Neuron (in vitro differentiated cells): Measurements from ENCODE around the gene TEX22.

ENCODE experiments used
- H2AFZ ChIP-seq: one replicate; pipeline ENCODE4 v1.6.1; 2013; ENCODE audit warnings: low read depth, mild to moderate bottlenecking, inconsistent platforms, low read length, moderate library complexity
- H3K27me3 ChIP-seq: one replicate; pipeline ENCODE4 v1.6.1; 2013; ENCODE audit warnings: low read length; ENCODE audit not compliant: insufficient read depth
- H3K36me3 ChIP-seq: one replicate; pipeline ENCODE4 v1.6.1; 2013; ENCODE audit warnings: low read length; ENCODE audit not compliant: insufficient read depth
- H3K4me1 ChIP-seq: one replicate; pipeline ENCODE4 v1.6.1; 2013; ENCODE audit warnings: low read length; ENCODE audit not compliant: insufficient read depth
- H3K4me3 ChIP-seq: 2 replicates; pipeline ENCODE4 v1.5.1; 2013; ENCODE audit warnings: mild to moderate bottlenecking, low read length, moderate library complexity
- H3K9me3 ChIP-seq: one replicate; pipeline ENCODE4 v1.6.1; 2013; ENCODE audit warnings: low read length

TEX22 gene

DNA sequence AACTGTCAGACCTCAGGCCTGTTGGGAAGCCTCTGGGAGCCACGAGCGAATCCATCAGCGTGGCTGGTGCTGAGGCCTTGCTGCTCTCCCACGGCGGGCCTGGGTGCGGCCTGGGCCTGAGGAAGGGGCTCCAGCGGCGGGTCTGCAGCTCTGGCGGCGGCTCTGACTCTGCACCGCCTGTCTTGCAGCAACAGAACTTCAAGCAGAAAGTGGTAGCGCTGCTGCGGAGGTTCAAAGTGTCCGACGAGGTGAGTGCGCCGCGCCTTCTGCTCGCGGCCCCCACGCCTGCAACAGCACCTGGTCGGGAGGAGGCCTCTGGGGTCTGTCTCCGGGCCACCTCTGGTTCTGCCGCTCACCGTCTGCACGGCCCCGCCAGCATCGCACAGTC, 28.7 kb upstream of the TEX22 start:
- Histone ChIP-seq H3K4me1 (no peaks in the 10 kb centered on the region), H3K36me3 (peaks cover 31% of the 10 kb centered on the region), H3K9me3 (peaks cover 3% of the 10 kb centered on the region), H3K4me3 (no peak overlapping the region), H2AFZ (no peak overlapping the region), H3K27me3 (no peaks in the 10 kb centered on the region)

DNA sequence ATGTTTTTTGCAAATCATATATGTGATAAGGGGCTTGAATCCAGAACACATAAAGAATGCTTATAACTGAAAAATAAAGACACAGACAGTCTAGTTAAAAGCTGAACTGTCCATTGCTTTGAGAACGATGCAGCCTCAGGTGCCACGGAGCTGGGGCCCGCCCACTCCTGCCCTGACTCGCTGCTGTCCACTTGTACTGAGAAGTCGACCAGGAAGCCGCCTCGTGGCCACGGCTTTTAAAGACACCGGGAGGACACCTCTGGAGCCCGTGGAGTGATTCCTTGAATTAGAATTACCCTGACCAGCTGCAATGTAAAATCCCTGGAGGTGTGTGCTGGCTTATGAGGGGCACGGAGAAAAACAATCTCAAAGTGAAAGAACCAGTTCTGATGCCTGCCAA, 23.9 kb upstream of the TEX22 start:
- peaks cover 6% of the 10 kb centered on the region for H3K36me3 ChIP-seq
- no peaks in the 10 kb centered on the region for H3K27me3 ChIP-seq
- H3K4me3 ChIP-seq, result no peak overlapping the region
- H2AFZ ChIP-seq, result no peak overlapping the region
- peaks cover 3% of the 10 kb centered on the region for H3K9me3 ChIP-seq
- H3K4me1 ChIP-seq, result no peaks in the 10 kb centered on the region

DNA sequence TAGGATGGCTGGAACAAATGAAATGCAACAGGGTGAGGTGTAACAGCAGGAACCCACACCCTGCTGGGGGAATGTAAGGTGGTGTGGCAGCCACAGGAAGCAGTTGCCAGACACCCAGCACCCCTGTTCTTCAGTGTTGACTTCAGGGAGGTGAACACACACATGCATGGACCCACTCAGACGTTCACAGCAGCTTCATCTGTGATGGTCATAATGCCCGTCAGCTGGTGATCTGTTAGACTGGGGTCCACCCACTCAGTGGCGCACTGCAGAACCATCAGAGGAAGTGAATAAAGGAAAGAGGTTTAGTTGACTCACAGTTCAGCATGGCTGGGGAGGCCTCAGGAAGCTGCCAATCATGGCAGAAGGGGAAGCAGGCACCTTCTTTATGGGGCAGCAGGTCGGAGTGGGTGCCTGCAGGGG, 22.7 kb upstream of the TEX22 start:
- Histone ChIP-seq H2AFZ (no peak overlapping the region), H3K27me3 (no peaks in the 10 kb centered on the region), H3K4me3 (no peak overlapping the region), H3K9me3 (peaks cover 3% of the 10 kb centered on the region), H3K4me1 (no peaks in the 10 kb centered on the region), H3K36me3 (peaks cover 9% of the 10 kb centered on the region)

- Histone ChIP-seq H2AFZ (no peak overlapping the region), H3K27me3 (no peaks in the 10 kb centered on the region), H3K9me3 (peaks cover 3% of the 10 kb centered on the region), H3K4me1 (no peaks in the 10 kb centered on the region), H3K36me3 (peaks cover 12% of the 10 kb centered on the region), H3K4me3 (no peak overlapping the region)
Measured at GRCh38 chr14:105376521-105377440, 21.6 kb upstream of the TEX22 start.

DNA sequence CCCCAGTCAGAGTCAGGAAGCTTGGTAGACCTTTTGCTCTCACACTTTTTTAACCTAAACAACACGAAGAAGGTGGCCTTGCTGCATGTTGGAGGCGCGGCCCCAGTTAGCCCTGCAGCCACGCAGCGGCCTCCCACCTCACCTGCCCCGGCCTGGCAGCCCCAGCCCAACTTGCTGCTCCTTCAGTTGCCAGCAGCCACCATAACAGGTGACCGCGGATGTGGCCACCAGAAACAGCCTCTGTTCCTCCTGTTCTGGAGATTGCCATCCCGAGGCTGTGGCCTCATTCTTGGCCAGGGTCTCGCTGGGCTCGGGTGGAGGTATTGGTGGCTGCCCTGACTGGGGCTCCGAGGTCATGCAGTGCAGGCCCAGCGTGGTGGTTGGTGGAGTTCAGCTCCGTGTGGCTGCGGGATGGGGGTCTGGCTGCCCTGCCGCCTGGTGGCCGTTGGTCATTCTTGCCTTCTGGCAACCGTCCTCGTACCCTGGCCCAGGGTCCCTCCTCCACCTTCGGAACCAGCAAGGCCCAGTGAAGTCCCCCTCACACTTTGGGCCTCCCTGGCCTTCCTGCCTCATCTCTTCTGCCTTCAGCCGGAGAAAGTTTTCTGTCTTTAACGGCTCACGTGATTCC, 20.7 kb upstream of the TEX22 start:
- Histone ChIP-seq H3K4me3 (no peak overlapping the region), H3K27me3 (no peaks in the 10 kb centered on the region), H3K9me3 (peaks cover 3% of the 10 kb centered on the region), H3K4me1 (no peaks in the 10 kb centered on the region), H2AFZ (no peak overlapping the region), H3K36me3 (peaks cover 14% of the 10 kb centered on the region)

DNA sequence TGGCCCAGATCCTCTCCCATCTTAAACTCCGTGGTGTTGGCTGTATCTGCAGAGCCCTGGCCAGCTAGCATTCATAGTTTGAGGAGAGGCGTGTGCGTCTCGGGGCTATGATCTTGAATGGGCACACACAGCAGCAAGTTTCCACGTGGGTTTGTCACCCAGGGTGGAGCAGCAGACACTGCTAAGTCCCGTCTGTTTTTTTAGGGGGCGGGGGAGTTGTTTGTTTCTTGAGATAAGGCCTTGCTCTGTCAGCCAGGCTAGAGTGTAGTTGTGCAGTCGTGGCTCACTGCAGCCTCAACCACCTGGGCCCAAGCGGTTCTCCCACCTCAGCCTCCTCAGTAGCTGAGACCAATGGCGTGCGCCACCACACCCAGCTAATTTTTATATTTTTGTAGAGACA, 20.1 kb upstream of the TEX22 start:
- no peaks in the 10 kb centered on the region for H3K4me1 ChIP-seq
- H3K9me3 ChIP-seq, result peaks cover 2% of the 10 kb centered on the region
- peaks cover 19% of the 10 kb centered on the region for H3K36me3 ChIP-seq
- H2AFZ ChIP-seq, result no peak overlapping the region
- no peak overlapping the region for H3K4me3 ChIP-seq
- no peaks in the 10 kb centered on the region for H3K27me3 ChIP-seq

GRCh38 chr14:105378873-105379685, 19.3 kb upstream of the TEX22 start:
- H3K27me3 ChIP-seq, result no peaks in the 10 kb centered on the region
- no peaks in the 10 kb centered on the region for H3K4me1 ChIP-seq
- no peaks in the 10 kb centered on the region for H3K9me3 ChIP-seq
- no peak overlapping the region for H3K4me3 ChIP-seq
- H3K36me3 ChIP-seq, result peaks cover 28% of the 10 kb centered on the region
- no peak overlapping the region for H2AFZ ChIP-seq

DNA sequence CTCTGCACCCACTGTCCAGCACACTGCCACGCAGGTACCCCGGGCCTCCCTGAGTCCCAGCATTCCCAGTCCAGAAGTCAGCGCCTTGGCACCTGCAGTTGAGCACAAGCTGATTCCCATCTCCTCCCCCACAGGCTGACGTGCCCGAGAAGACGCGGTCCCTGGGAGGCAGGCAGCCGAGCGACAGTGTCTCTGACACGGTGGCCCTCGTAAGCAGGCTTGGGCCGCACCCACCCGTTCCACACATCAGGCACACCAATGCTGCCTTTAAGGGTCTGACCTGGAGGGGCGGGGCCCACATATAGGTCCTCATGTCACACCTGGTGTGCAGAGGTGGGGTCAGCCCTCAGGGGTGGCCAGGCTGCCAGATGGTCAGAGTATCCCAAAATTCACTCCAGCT, 18.4 kb upstream of the TEX22 start:
- Histone ChIP-seq H3K9me3 (no peaks in the 10 kb centered on the region), H3K36me3 (peaks cover 31% of the 10 kb centered on the region), H3K27me3 (no peaks in the 10 kb centered on the region), H2AFZ (no peak overlapping the region), H3K4me1 (no peaks in the 10 kb centered on the region), H3K4me3 (no peak overlapping the region)

- no peaks in the 10 kb centered on the region for H3K4me1 ChIP-seq
- H2AFZ ChIP-seq, result no peak overlapping the region
- no peaks in the 10 kb centered on the region for H3K9me3 ChIP-seq
- H3K4me3 ChIP-seq, result no peak overlapping the region
- no peaks in the 10 kb centered on the region for H3K27me3 ChIP-seq
- peaks cover 36% of the 10 kb centered on the region for H3K36me3 ChIP-seq
Measured at GRCh38 chr14:105380756-105381155, 17.6 kb upstream of the TEX22 start.

DNA sequence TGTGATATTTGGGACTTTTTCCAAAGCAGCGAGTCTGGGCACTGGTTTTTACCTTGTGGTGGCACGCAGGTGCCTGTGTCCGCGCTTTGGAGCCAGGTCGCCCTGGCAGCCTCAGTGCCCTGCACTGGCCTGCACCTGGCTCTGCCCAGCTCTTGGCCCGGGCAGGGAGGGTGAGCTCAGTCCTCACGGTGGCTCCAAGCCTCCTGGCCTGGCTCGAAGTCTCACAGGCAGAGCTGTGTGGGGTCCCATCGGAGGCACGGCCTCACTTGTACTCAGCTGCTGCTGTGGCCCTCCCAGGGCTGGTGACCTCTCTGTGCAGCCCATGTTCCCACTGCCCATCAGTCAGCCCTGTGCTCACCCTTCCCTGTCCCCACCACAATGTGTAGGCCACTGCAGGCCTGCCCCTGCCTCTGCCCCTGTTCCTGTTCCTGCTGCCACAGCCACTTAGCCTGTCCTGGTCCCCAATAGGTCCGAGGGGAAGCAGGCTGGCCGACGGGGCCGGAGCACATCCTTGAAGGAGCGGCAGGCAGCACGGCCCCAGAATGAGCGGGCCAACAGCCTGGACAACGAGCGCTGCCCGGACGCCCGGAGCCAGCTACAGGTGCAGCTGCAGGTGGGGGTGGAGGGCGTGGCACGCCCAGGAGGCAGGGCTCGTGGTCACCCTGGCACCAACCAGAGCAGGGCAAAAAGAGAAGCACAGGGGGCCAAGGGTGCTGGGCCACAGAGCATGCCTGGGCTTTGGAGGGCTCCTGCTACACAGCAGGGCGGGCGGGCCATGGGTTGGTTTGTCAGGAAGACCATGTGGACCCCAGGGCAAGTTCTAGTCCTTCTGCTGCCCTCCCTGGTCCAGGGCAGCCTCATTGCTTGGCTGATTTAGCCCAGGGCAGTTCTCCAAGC, 16.6 kb upstream of the TEX22 start:
- Histone ChIP-seq H3K4me3 (no peak overlapping the region), H3K36me3 (peaks cover 41% of the 10 kb centered on the region)

DNA sequence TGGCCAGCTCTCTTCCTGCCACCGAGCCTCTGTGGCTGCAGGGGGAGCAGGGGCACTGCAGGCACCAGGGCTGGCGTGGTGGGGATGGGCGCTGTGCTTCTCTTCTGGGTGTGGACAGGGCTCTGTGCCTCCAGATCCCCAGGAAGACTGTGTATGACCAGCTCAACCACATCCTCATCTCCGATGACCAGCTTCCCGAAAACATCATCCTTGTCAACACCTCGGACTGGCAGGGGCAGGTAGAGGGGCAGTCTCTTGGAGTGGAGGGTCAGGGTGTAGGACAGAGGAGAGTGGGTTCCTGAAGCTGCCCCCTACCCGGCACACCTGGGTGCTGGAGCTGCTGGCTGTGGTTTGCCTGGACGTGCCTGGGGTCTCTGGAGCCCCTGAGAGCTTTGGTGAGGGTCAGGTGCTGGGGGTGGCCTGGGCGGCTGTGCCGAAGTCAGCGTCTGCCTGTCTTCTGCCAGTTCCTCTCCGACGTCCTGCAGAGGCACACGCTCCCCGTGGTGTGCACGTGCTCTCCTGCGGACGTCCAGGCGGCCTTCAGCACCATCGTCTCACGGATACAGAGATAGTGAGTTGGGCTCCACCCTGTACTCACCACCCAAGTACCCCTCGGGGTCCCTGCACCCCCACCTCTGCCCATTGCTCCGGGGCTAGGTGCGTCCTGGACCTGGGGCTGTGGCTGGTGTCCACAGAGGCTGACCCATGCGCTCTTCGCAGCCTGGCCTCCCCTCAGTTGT, 15.8 kb upstream of the TEX22 start:
- H2AFZ ChIP-seq, result no peak overlapping the region
- H3K27me3 ChIP-seq, result no peaks in the 10 kb centered on the region
- no peak overlapping the region for H3K4me3 ChIP-seq
- H3K36me3 ChIP-seq, result peaks cover 47% of the 10 kb centered on the region
- no peaks in the 10 kb centered on the region for H3K4me1 ChIP-seq
- no peaks in the 10 kb centered on the region for H3K9me3 ChIP-seq

More for the DNA sequence above, 16.6 kb upstream of the TEX22 start:
- Histone ChIP-seq H3K27me3 (no peaks in the 10 kb centered on the region), H3K9me3 (no peaks in the 10 kb centered on the region), H2AFZ (no peak overlapping the region), H3K4me1 (no peaks in the 10 kb centered on the region)
